ENCODE results near the gene LCORL.
"Not testable (repeated sequence)": the region's sequence is repeated elsewhere in the genome, so short reads cannot be mapped to it uniquely, and the experiment has no call there.

LCORL gene

DNA sequence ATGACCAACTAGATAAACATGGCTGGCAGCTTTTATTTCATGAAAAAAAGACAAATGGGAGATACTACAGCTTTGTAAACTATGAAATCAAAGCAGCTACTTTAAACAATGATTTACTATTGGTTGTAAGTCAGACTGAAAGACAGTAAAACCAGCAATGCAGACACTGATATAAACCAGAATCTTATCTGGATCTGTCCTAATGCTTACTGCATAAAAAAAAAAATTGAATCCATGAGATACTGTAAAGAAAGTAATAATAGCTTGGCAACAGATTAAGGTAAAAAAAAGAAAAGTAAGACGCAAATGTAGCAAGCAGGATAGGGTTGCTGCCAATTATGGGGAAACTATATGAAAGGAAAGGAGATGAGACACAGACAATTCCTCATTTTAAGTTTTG, 7.3 kb downstream of the LCORL start:
- no peak for DNase-seq (ENCODE audit: low read depth)

GRCh38 chr4:18012807-18013462, 8.6 kb downstream of the LCORL start:
- DNase-seq (ENCODE audit: low read depth): no peak

GRCh38 chr4:18012134-18012806, 9.3 kb downstream of the LCORL start:
- DNase-seq (ENCODE audit: low read depth): no peak

- DNase-seq (ENCODE audit: low read depth): no peak
Measured at GRCh38 chr4:18007625-18008024, 13.9 kb downstream of the LCORL start.

DNA sequence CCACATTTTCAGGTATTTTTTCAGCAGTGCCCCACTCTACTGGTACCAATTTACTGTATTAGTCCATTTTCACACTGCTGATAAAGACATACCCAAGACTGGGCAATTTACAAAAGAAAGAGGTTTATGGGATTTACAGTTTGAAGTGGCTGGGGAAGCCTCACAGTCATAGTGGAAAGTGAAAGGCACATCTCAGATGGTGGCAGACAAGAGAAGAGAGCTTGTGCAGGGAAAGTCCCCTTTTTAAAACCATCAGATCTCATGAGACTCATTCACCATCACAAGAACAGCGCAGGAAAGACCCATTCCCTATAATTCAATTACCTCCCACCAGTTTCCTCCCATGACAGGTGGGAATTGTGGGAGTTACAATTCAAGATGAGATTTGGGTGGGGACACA, 15.1 kb downstream of the LCORL start:
- not testable (repeated sequence) for DNase-seq (ENCODE audit: low read depth)

DNA sequence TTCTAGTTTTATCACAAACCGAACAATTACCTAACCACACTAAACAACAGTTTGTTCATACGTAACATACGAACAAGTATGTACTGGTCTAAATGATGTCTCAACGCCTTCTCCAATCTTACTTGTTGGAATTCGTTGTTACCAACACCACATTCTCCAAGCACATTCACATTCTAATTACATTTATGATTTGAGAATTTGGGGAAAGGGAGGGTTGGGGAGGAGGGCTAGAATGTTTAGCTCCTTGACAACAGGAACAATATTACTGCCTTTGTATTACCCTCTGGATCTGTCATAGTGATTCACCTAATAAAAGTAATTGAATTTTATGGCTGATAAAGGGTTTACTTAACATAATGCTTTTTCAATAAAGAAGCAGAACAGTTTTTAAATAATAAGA, 24.4 kb downstream of the LCORL start:
- no peak for DNase-seq (ENCODE audit: low read depth)

DNA sequence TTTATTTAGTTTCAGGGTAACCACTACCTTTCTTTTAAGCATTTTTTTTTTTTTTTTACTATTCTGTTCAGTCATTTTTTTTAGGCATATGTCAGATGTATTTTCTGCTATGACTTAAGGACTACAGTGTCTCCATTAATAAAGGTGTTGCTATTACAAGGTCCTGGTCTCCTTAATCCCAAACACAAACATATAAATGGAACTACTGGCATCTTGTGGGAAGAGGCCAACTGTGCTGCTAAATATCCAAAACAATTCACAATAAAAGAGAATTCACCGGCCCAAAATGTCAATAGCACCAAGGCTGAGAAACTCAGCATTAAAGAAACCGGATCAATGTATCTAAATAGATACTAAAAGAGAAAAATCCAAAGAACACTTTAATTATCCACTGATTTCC, 26.4 kb downstream of the LCORL start:
- no peak for DNase-seq (ENCODE audit: low read depth)

GRCh38 chr4:17985832-17986231, 35.7 kb downstream of the LCORL start:
- no peak for DNase-seq (ENCODE audit: low read depth)

DNA sequence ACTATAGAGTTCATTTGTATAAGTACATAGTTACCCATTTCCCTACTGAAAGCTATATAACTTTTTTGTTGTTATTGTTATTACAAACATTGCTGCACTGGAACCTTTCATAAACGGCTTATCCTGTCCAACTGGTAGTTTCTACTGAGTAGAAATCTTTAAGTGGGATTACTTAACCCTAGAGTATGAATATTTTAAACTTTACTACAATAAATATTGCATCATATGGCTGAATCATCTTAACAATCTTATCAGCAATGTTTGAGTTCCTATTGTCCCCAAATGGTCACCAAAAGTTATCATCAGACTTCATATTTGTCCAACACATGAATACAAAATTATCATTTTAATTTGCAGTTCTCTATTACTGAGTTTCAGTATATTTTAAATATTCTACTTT, 40.5 kb downstream of the LCORL start:
- no peak for DNase-seq (ENCODE audit: low read depth)

- no peak for DNase-seq (ENCODE audit: low read depth)
Measured at GRCh38 chr4:17968721-17969120, 52.8 kb downstream of the LCORL start.

- DNase-seq (ENCODE audit: low read depth): no peak
Measured at GRCh38 chr4:17967078-17967477, 54.5 kb downstream of the LCORL start.

- DNase-seq (ENCODE audit: low read depth): no peak
Measured at GRCh38 chr4:17966312-17966711, 55.2 kb downstream of the LCORL start.

DNA sequence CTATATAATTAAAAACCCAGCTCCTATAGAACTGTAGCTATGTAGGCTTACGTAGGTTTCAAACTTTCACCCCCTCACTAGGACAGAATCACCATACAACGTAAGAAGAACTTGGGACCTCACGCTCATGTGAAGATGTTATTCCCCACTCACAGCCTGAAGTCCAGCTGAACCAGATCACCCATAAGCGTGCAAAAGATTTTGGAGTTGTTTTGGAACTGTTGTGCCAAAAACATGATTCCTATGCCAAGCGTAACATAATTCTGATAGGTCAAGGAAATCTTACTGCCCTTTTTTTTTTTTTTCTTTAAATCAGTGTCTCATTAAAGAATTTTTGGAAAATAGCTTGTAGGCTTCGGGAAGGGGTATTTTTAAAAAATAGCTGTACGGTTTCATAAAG, 57.0 kb downstream of the LCORL start:
- DNase-seq (ENCODE audit: low read depth): no peak

DNA sequence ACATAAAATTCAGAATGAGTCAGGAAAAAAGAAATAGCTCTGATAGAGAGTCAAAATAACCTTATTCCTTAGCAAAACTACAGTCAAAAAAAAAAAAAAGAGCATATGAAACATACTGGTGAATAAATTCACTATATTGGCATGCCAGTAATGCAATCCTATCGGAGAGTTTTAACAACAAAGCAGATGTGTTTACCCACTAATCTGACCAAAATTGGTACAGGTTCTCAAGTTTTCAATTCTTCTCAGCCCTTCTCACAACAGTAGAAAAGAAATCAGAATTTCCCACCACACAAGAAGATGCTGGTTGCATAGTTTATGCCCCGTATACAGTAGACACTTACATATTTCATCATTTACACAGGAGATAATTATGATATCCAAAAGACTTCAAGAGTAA, 59.4 kb downstream of the LCORL start:
- DNase-seq (ENCODE audit: low read depth): no peak

DNA sequence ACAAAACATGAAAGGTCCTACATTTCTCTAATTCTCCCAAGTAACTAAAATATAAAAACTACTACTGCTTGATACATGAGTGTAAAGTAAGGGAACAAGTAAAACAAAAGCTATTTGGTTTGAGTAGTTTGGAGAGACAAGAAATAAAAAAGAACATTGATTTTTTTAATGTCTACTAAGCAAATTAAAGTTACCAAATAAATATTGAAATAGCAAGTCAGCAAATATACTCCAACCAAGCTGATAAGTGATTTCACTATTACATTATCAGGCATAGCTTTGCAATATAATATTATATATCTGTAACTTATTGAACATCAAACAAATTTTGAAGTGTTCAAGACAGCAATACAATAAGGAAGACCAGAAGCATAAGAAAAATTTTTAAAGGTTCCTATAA, 60.3 kb downstream of the LCORL start:
- DNase-seq (ENCODE audit: low read depth): no peak

- no peak for DNase-seq (ENCODE audit: low read depth)
Measured at GRCh38 chr4:17958181-17958580, 63.4 kb downstream of the LCORL start.

DNA sequence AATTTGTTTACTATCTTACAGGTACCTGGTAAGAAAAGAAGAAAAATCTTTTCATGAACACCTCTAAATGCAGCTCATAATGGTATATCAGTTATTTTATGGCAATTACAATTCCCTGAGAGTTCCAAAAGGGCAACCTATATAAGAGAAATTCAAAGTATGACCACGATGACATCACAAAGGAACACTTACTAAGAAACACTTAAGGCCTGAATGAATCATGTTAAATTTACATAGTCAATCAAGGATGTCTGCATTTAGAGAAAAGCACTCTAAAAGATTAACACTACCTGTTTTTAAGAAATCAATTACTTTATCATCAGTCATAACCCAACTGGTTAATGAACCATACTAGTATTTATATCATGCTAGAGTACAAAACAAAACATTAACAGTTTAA, 63.9 kb downstream of the LCORL start:
- no peak for DNase-seq (ENCODE audit: low read depth)

GRCh38 chr4:17956245-17956644, 65.3 kb downstream of the LCORL start:
- no peak for DNase-seq (ENCODE audit: low read depth)

DNA sequence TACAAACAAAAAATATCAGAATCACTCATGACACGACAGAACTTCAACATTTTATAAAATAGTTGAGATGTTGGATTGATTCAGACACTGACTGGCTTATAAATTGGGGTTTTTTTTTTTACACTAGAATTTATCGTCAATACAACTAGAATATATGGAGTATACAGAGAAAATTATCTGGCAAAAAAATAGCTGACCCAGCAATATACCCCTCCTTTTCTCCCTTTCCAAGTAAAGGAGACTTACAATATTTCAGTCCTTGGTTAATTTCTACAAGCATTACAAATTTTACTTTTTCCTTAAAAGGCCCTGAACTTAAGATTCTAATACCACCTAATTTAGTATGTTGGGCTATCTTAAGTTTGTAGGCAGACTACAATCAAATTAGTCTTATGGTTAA, 76.3 kb downstream of the LCORL start:
- DNase-seq (ENCODE audit: low read depth): no peak

GRCh38 chr4:17941731-17942130, 79.8 kb downstream of the LCORL start:
- no peak for DNase-seq (ENCODE audit: low read depth)

GRCh38 chr4:17939054-17939453, 82.5 kb downstream of the LCORL start:
- no peak for DNase-seq (ENCODE audit: low read depth)

- no peak for DNase-seq (ENCODE audit: low read depth)
Measured at GRCh38 chr4:17934286-17934685, 87.3 kb downstream of the LCORL start.

DNA sequence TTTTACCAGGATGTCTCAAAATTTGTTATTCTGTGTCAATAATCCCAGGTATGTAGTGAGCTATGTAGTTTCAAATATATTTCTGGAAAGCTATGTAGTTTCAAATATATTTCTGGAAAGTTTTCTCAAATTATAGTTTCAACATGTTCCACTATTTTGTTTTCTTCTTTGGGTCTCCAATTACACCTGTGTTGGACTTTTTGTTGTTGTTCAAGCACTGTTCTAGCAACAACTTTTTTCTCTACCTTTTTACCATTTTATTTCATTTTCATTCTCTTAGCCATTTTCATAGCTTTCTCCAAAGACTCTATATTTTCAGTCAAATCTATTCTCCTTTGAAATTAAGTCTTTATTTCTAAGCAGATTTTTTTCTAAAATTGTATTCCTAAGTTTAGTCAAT, 88.4 kb downstream of the LCORL start:
- DNase-seq (ENCODE audit: low read depth): no peak

DNA sequence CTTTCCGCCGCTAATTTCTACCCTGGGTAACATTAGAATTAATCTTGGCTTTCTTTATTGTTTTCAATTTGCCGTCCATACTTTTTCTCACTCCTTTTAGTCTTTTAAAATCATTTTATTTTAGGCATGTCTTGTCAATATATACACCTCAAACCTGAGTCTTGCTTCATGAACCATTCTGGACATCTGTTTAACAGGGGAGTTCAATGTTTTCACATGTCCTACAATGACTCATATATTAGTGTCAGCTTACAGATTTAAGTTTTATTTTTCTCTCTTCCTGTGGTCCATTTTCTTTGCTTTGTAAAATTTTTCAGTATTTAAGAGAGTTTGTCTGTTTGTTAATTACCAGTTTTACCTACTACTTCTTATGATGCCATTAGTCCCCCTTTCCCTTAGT, 89.5 kb downstream of the LCORL start:
- no peak for DNase-seq (ENCODE audit: low read depth)

Data from stimulated activated CD4-positive, alpha-beta T cell treated with anti-CD3 and anti-CD28 coated beads, Interleukin-2, amount 100 ng/mL, for 4 hours (primary cell).